Measurements from ENCODE around the gene CCDC136.

- TF ChIP-seq CTCF (IDR thresholded peaks at IDR 0.05) (no peak), POLR2AphosphoS5 (IDR thresholded peaks at IDR 0.05; ENCODE audit: insufficient read depth in 1 of 2, low read depth in 1 of 2) (no peak), POLR2A (IDR thresholded peaks at IDR 0.05) (no peak)
These were observed 47.4 kb downstream of the CCDC136 start for GRCh38 chr7:128838981-128839731.
